Measurements from ENCODE around the gene GARIN3.

Gene GARIN3

DNA sequence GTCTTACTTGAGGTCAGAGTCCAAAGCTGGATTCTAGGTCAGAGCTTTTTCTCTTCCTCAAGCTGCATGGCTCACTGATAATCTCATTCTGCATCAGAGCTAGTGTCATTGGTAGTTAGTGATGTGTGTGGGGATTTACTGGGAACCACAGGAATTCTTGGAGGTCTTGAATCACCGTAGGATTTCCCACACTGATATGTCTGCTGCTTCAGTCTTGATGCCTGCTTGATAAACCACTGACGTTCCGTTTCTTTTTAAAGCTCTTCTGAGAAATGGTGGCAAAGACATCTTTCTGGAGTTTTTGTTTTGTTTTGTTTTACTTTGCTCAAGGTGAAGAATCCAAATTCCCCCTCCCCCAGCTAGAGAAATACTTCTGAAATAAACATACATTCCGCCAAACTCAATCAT is 1.2 kb upstream of the GARIN3 start:
- Mint-ChIP-seq H3K4me1 (peaks cover 75% of the 10 kb centered on the region), H3K4me3 (peak overlapping the region; percentile 55), H3K36me3 (no peaks in the 10 kb centered on the region), H3K9me3 (peaks cover 8% of the 10 kb centered on the region), H3K27ac (peak overlapping the region; percentile 85)
- no peak for DNase-seq (ENCODE audit: low spot score in 2 of 2)
- ATAC-seq: peak; percentile 91

DNA sequence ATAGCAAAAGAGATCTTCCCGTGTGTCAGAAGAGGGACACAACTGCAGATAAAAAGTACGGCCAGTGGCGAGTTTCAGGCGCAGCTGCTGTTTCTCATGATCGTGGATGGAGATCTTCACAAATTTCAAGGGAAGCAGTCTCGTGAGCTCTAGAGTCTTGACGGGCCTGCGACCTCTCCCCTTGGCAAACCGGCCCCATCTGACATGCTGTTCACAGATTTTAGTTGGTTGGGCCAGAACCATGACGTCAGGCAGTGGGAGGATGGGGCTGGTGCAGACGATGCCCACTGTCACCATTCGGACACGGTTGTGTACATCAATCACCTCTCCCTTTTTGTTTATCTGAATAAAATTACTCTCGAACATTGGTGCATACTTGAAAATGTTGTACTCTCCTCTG is 396 bp downstream of the GARIN3 start:
- ATAC-seq (no peak), DNase-seq (ENCODE audit: low spot score in 2 of 2) (no peak)
- Mint-ChIP-seq H3K36me3 (no peaks in the 10 kb centered on the region), H3K9me3 (peaks cover 4% of the 10 kb centered on the region), H3K4me3 (no peak overlapping the region), H3K27ac (no peak overlapping the region), H3K4me1 (peaks cover 70% of the 10 kb centered on the region)

DNA sequence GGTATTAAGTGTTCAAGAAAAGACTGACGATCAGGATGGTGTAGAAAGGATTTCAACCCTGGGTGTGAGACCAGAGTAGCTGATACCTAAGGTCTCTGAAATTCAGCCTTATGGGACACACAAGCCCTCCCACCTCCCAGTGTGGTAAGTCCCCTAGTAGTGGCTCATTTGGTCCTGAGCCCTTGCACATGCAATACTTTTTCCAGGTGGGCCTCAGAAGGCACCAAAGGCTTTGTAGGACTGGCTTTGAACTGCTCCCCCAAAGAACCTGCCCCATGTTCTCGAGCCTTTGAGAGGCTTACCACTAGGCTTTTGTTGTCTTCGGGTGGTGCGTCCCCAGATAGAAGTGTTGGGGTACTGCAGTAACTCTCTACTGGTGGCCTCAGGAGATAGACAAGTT is 803 bp downstream of the GARIN3 start:
- Mint-ChIP-seq H3K36me3 (no peaks in the 10 kb centered on the region), H3K9me3 (peaks cover 2% of the 10 kb centered on the region), H3K4me1 (peaks cover 67% of the 10 kb centered on the region), H3K27ac (no peak overlapping the region), H3K4me3 (no peak overlapping the region)
- no peak for ATAC-seq
- DNase-seq (ENCODE audit: low spot score in 2 of 2): peak in 1 of 2 donors; percentile 43

DNA sequence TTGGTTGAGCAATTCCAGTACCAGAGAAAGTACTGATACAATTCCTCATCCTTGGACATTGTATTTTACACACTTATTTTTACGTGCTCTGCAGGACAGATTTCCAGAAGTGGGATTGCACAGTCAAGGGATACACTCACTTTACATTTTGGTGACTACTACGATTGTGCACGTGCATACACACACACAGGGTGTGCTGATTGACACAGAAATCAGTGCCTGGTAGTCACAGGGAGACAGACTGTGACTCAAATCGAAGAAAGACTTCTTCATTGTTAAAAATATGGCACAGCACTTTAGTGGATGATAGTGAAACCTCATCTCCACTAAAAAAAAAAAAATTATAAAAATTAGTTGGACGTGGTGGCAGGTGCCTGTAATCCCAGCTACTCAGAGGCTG is 1.5 kb downstream of the GARIN3 start:
- H3K36me3 Mint-ChIP-seq: no peaks in the 10 kb centered on the region
- H3K27ac Mint-ChIP-seq: no peak overlapping the region
- H3K4me1 Mint-ChIP-seq: peaks cover 72% of the 10 kb centered on the region
- H3K9me3 Mint-ChIP-seq: peaks cover 2% of the 10 kb centered on the region
- H3K4me3 Mint-ChIP-seq: no peak overlapping the region
- ATAC-seq: peak; percentile 27
- DNase-seq (ENCODE audit: low spot score in 2 of 2): peak in 1 of 2 donors; percentile 29

DNA sequence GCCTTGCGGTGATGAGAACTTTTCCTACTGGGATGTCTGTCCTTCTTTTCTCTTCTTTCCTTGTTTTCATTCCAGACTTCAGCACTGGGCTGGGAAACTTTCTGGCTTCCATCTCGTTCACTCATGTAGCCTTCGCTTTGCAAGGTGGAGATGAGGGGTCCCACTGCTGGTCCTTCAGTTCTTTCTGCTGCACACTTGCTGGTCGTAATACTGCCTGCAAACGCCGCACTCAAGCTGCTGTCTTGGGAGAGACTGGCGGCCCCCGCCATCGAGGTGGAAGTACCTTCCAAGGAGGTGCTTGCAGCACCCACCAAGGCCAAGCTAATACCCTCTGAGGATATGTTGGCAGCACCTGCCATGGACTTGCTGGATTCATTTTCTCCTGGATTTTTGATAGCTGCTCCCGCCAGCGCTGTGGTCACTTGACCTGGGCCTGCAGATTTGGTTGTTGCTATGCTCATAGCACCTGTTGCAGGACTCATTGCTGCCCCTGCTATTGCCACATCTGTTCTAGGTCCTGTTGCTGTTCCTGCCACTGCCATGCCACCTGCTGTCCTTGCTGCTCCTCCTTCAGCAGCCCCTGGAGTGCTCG is 3.0 kb downstream of the GARIN3 start:
- no peak overlapping the region for H3K4me3 Mint-ChIP-seq
- ATAC-seq: no peak
- peaks cover 70% of the 10 kb centered on the region for H3K4me1 Mint-ChIP-seq

DNA sequence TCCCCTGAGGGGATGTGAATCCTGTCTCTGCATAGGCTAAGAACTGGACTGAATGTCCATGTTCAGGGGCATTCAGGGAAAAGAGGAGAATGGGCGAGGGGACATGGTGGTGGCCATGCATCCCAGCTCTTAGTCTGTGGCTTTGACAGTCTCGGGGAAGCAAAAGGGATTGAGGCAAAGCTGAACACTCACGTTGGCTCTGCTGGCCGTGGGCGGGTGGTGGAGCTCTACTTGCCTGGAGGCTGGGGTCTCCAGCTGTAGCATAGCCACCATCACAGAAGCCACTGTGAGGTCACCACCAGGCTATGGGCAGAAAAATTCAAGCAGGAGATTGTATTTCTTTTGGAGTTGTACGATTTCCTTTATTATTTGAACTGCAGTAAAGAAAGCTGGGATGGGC is 4.1 kb downstream of the GARIN3 start:
- peak in 1 of 2 donors; percentile 42 for DNase-seq (ENCODE audit: low spot score in 2 of 2)
- Mint-ChIP-seq H3K4me1 (peaks cover 66% of the 10 kb centered on the region), H3K4me3 (no peak overlapping the region), H3K27ac (no peak overlapping the region), H3K9me3 (peaks cover 2% of the 10 kb centered on the region), H3K36me3 (no peaks in the 10 kb centered on the region)
- no peak for ATAC-seq

More for the DNA sequence above, 3.0 kb downstream of the GARIN3 start:
- no peaks in the 10 kb centered on the region for H3K36me3 Mint-ChIP-seq
- H3K9me3 Mint-ChIP-seq: peaks cover 2% of the 10 kb centered on the region
- DNase-seq (ENCODE audit: low spot score in 2 of 2): peak in 1 of 2 donors; percentile 41
- H3K27ac Mint-ChIP-seq: peak overlapping the region; percentile 14

DNA sequence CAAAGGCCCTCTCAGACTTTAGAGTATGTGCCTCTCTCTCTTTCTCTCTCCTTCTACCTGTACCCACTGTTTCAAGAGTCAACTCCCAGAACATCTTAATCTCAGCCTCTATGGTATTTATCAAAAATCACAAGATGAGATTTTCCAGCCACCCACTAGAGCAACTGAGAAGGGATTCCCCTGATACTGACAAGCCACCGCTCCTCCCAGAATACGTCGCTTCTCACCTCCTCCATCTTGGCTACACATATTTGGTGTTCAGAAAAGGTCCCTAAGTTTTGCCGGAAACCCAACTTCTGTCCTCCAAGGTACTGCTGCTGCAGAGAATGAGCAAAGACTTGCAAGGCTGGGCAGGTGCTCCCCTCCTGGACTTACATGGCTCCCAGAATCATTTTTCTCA is 6.1 kb downstream of the GARIN3 start:
- peak overlapping the region; percentile 97 for H3K27ac Mint-ChIP-seq
- H3K9me3 Mint-ChIP-seq: peaks cover 2% of the 10 kb centered on the region
- H3K4me3 Mint-ChIP-seq: peak overlapping the region; percentile 67

DNA sequence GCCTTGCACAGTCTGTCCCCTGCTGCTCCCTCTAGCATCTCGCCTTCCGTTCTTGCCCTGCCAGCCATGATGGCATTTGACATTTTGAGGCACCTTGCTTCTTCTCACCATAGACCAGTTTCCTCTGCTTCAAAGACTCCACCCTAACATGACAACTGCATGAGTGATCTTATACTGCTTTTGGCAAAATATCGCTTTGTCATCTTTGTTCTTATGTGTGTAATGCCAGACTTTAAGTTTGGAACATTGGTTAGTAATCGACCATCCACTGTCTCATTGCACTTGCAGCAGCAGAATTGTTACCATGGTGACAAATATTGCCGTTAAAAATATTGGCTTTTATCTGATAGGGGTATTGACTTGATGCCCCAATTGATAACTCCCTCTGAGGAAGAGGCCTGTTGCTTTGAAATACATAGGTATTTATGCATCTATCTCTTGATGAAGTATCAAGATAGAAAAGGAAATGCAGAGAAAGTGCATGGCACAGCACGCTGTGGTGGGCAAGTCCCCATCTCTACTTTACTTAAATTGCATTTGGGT is 6.8 kb downstream of the GARIN3 start:
- Mint-ChIP-seq H3K9me3 (peaks cover 2% of the 10 kb centered on the region), H3K4me3 (peak overlapping the region; percentile 67), H3K4me1 (peaks cover 70% of the 10 kb centered on the region), H3K27ac (peak overlapping the region; percentile 97), H3K36me3 (no peaks in the 10 kb centered on the region)
- peak; percentile 93 for ATAC-seq
- peak in 1 of 2 donors; percentile 49 for DNase-seq (ENCODE audit: low spot score in 2 of 2)

More for the DNA sequence above, 6.1 kb downstream of the GARIN3 start:
- ATAC-seq (peak; percentile 66), DNase-seq (ENCODE audit: low spot score in 2 of 2) (peak in 1 of 2 donors; percentile 61)
- Mint-ChIP-seq H3K4me1 (peaks cover 69% of the 10 kb centered on the region), H3K36me3 (no peaks in the 10 kb centered on the region)

DNA sequence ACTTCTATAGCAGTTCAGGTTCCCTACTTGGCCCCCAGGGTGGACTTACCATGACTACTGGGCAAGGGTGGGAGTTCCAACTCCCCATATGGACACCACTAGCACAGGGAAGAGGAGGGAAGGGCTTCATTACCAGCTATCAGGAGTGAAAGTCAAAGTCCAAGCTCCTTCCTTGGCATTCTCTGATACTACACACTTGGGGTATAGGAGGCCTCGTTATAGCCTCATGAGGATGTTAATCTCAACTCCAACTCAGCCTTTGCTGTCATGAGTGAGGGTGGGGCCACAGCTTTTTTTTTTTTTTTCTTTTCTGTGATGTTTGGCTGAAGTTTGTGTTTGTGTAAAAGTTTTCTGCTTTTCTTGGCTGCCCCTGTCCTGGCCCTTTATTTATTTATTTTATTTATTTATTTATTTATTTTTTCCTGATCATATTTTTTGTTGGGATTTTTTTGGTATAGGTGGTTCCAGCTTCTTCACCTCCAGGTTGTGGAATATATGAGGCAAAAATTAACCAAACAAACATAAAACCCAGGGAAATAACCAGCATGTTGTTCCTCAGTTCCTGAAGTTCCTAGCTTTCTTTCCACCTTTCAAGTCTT is 8.7 kb downstream of the GARIN3 start:
- Mint-ChIP-seq H3K36me3 (no peaks in the 10 kb centered on the region), H3K9me3 (no peaks in the 10 kb centered on the region), H3K4me1 (peaks cover 73% of the 10 kb centered on the region), H3K27ac (peak overlapping the region; percentile 30), H3K4me3 (peak overlapping the region; percentile 1)
- ATAC-seq (no peak), DNase-seq (ENCODE audit: low spot score in 2 of 2) (peak in 1 of 2 donors; percentile 48)

DNA sequence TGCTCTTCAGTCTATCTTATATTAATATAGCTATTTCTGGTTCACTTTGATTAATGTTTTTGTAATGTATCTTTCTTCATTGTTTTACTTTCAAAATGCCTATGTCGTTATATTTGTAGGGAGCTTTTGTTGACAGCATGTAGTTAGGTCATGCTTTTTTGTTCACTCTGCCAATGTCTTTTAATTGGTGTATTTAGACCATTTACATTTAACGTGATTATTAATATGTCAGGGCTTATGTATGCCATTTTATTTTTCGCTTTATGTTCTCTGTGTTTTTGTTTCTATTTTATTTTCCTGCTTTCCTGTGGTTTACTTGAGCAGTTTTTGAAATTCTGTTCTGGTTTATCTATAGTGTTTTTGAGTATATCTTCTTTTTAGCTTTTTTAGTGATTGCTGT is 10.8 kb downstream of the GARIN3 start:
- Mint-ChIP-seq H3K4me1 (peaks cover 71% of the 10 kb centered on the region), H3K27ac (peak overlapping the region; percentile 93)

DNA sequence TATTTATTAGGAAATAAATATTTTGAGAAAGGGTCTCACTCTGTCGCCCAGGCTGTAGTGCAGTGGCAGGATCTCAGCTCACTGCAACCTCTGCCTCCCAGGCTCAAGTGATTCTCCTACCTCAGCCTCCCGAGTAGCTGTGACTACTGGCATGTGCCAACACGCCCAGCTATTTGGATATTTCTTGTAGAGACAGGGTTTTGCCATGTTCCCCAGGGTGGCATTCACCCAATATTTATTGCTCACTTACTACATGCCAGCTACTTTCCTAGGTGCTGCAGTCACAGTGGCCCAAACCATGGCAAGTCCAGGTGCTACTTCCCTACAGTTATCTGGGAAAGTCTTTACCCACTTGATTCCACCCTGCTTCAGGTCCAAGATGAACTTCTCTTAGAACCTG is 15.1 kb downstream of the GARIN3 start:
- Mint-ChIP-seq H3K36me3 (no peaks in the 10 kb centered on the region), H3K27ac (peak overlapping the region; percentile 35), H3K4me1 (peaks cover 58% of the 10 kb centered on the region), H3K9me3 (no peaks in the 10 kb centered on the region), H3K4me3 (no peak overlapping the region)
- ATAC-seq (no peak), DNase-seq (ENCODE audit: low spot score in 2 of 2) (no peak)

More for the DNA sequence above, 10.8 kb downstream of the GARIN3 start:
- H3K36me3 Mint-ChIP-seq: no peaks in the 10 kb centered on the region
- no peaks in the 10 kb centered on the region for H3K9me3 Mint-ChIP-seq
- no peak for DNase-seq (ENCODE audit: low spot score in 2 of 2)
- peak overlapping the region; percentile 70 for H3K4me3 Mint-ChIP-seq
- no peak for ATAC-seq

DNA sequence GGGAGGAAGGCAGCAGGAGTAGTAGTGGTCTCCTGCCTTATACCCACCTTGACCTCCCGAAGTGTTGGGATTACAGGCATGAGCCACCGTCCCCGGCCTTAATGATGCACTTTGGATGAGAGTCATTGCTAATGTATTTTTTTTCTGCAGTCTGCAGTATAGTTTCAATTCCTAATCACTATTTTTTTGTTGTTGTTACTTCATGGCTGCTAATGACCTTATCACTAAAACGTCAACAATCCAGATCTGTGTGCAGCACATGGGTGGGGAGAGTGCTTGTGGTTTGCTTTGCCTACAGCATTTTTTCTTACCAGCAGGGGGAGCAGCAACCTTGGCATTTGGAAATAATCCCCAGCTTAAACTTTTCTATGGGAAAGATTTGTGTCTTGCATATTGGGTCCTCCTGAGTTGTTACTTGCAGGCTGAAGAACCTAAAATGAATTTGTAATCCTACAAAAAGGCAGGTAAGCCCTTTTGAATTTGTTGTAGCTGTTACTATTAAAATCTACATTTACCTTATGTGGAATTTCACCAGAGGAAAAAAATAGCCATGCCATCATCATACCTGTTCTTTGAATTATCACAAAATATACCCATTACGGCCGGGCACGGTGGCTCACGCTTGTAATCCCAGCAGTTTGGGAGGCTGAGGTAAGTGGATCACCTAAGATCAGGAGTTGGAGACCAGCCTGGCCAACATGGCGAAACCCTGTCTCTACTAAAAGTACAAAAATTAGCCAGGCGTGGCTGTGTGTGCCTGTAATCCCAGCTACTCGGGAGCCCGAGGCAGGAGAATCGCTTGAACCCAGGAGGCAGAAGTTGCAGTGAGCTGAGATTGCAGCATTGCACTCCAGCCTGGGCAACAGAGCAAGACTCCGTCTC is 17.1 kb downstream of the GARIN3 start:
- DNase-seq (ENCODE audit: low spot score in 2 of 2) (peak; percentile 75 to 90), ATAC-seq (peak; percentile 76)
- no peak overlapping the region for H3K27ac Mint-ChIP-seq
- peaks cover 47% of the 10 kb centered on the region for H3K4me1 Mint-ChIP-seq
- H3K36me3 Mint-ChIP-seq: peaks cover 5% of the 10 kb centered on the region
- no peaks in the 10 kb centered on the region for H3K9me3 Mint-ChIP-seq
- H3K4me3 Mint-ChIP-seq: no peak overlapping the region

DNA sequence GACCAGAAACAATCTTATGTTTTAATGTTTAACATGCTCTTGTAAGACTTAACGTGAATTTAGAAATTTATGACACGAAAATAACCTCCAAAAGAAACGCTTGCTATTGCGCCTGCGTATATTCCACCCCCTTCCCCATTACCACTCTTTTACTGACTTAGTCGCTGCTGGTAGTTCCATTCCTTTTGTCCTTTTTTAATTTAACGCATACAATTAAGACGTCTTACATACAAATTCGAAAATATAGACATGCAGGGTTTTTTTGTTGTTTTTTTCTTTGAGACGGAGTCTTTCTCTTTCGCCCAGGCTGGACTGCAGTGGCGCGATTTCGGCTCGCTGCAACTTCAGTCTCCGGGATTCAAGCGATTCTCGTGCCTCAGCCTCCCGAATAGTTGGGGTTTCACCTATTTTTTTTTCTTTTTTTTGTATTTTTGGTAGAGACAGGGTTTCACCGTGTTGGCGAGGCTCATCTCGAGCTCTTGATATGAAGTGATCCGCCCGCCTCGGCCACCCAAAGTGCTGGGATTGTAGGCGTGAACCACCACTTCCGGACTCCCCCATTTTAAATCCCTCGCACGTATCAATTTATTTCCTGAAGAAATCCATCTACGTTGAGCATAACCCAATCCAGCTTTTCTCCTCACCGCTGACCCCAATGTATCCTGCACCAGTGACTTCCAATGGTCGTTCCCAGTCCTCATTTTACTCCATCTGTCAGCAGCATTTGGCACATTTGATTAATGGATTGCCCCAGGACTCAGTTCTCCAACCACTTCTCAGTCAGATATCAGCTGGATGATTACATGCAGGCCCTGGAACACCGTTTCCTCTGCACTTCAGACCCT is 22.7 kb downstream of the GARIN3 start:
- peaks cover 47% of the 10 kb centered on the region for H3K36me3 Mint-ChIP-seq
- H3K4me3 Mint-ChIP-seq: peak overlapping the region; percentile 90
- ATAC-seq (peak; percentile 56), DNase-seq (ENCODE audit: low spot score in 2 of 2) (peak in 1 of 2 donors; percentile 72)
- H3K4me1 Mint-ChIP-seq: peaks cover 47% of the 10 kb centered on the region
- H3K9me3 Mint-ChIP-seq: no peaks in the 10 kb centered on the region
- peak overlapping the region; percentile 97 for H3K27ac Mint-ChIP-seq

DNA sequence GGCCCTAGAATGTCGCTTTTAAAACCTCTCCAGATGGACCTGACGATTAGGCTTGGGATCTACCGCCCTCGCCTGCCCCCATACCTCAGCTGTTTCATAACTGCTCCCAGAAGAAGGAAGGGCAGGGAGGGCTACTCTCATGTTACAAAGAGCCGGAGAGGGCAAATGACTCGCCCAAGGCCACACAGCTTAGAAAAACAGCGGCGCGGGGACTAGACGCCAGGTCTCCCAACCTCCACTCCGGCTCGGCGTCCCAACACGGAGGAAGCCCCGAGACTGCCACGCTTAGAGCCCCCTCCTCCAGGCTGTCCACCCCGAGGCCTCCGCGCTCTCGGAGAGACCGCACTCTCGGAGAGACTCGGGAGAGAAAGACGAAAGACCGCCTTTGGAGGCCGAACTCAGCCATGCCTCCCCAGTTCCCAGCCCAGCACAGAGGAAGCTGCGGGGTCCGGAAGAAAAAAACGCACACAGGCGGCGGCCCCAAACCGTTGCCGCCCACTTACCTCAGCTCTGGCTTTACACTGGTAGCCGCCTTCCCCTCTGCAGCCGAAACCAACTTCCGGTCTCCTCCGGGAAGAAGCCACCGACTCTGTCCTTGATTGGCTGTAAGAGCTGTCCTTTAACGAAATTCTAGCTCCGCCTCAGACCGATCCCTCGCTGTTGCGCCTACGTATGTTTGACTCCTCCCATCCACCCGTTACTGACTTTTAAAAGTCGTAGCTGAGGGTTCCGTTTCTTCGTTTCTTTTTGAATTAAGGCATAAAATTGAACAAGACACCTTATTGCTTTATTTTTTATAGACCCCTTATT is 23.5 kb downstream of the GARIN3 start, which contains the start of gene MED7:
Gene MED7 (minus strand): TSS at position 549 of the 810 bp plus-strand sequence. CDS start 3,434 bp downstream, outside the sequence.
- peak within 1 kb of the TSS; percentile 90 for H3K4me3 Mint-ChIP-seq
- H3K27ac Mint-ChIP-seq: peak within 1 kb of the TSS; percentile 97
- H3K4me1 Mint-ChIP-seq: peaks cover 42% of the 10 kb centered on the region
- peaks cover 55% of the 10 kb centered on the region for H3K36me3 Mint-ChIP-seq
- no peaks in the 10 kb centered on the region for H3K9me3 Mint-ChIP-seq
- ATAC-seq: peak; percentile 99
- DNase-seq (ENCODE audit: low spot score in 2 of 2): peak; percentile 69 to 95

Data from stimulated activated effector memory CD8-positive, alpha-beta T cell treated with anti-CD3 and anti-CD28 coated beads, Interleukin-12 subunit alpha, Interleukin-12 subunit beta, amount 100 ng/mL, for 72 hours (primary cell).